HG03469 (cell line): Measurements from ENCODE around the gene UTP14A.
"Not testable (repeated sequence)": the region's sequence is repeated elsewhere in the genome, so short reads cannot be mapped to it uniquely, and the experiment has no call there.

Source experiments
- ATAC-seq: cut with Tn5 transposase; IDR thresholded peaks from one replicate; pipeline ENCODE4 v1.9.1; 2021; ENCODE audit warnings: mild to moderate bottlenecking, moderate library complexity, moderate number of reproducible peaks; ENCODE audit not compliant: unreplicated experiment

The UTP14A gene

GRCh38 chrX:129905787-129906580 is at the start of gene UTP14A:
Gene UTP14A, plus strand, starts transcription at chrX:129906164. Its CDS starts 47 bp downstream, at chrX:129906211.
- peak; percentile 85 for ATAC-seq

- not testable (repeated sequence) for ATAC-seq
Measured at GRCh38 chrX:129859134-129859533, 46.8 kb upstream of the UTP14A start.

- not testable (repeated sequence) for ATAC-seq
Measured at GRCh38 chrX:129866321-129866720, 39.6 kb upstream of the UTP14A start.

- ATAC-seq, result no peak
Measured at GRCh38 chrX:129872524-129872923, 33.4 kb upstream of the UTP14A start.

GRCh38 chrX:129875669-129876068 is 30.3 kb upstream of the UTP14A start:
- ATAC-seq, result no peak

GRCh38 chrX:129876771-129877305 is 29.1 kb upstream of the UTP14A start:
- ATAC-seq, result no peak

- ATAC-seq, result no peak
Measured at GRCh38 chrX:129877401-129877800, 28.6 kb upstream of the UTP14A start.

GRCh38 chrX:129900054-129900453 is 5.9 kb upstream of the UTP14A start:
- no peak for ATAC-seq

GRCh38 chrX:129908636-129909035 is 2.7 kb downstream of the UTP14A start:
- no peak for ATAC-seq

GRCh38 chrX:129925305-129926092 is 19.5 kb downstream of the UTP14A start:
- no peak for ATAC-seq

- ATAC-seq, result no peak
Measured at GRCh38 chrX:129930941-129931410, 25.0 kb downstream of the UTP14A start.

GRCh38 chrX:129931411-129932015 is 25.5 kb downstream of the UTP14A start:
- peak; percentile 65 for ATAC-seq

- ATAC-seq, result no peak
Measured at GRCh38 chrX:129932016-129932820, 26.3 kb downstream of the UTP14A start.

GRCh38 chrX:129932821-129933321 is 26.9 kb downstream of the UTP14A start:
- no peak for ATAC-seq

GRCh38 chrX:129933700-129934099 is 27.7 kb downstream of the UTP14A start:
- ATAC-seq, result no peak

- no peak for ATAC-seq
Measured at GRCh38 chrX:129934461-129934860, 28.5 kb downstream of the UTP14A start.

GRCh38 chrX:129934952-129935351 is 29.0 kb downstream of the UTP14A start:
- no peak for ATAC-seq

- no peak for ATAC-seq
Measured at GRCh38 chrX:129938081-129938480, 32.1 kb downstream of the UTP14A start.

GRCh38 chrX:129939986-129940385 is 34.0 kb downstream of the UTP14A start:
- ATAC-seq, result no peak

- ATAC-seq, result no peak
Measured at GRCh38 chrX:129940721-129941120, 34.8 kb downstream of the UTP14A start.
